ENCODE results near the gene NDUFAF2.
"Not testable (repeated sequence)": the region's sequence is repeated elsewhere in the genome, so short reads cannot be mapped to it uniquely, and the experiment has no call there.

Gene NDUFAF2

GRCh38 chr5:61050292-61050691, 105.3 kb downstream of the NDUFAF2 start:
- DNase-seq (ENCODE audit: low spot score) = no peak

GRCh38 chr5:61051267-61051666, 106.3 kb downstream of the NDUFAF2 start:
- DNase-seq (ENCODE audit: low spot score) = no peak

GRCh38 chr5:61052882-61053281, 107.9 kb downstream of the NDUFAF2 start:
- DNase-seq (ENCODE audit: low spot score) = no peak

- no peak for DNase-seq (ENCODE audit: low spot score)
Measured at GRCh38 chr5:61053937-61054336, 108.9 kb downstream of the NDUFAF2 start.

- DNase-seq (ENCODE audit: low spot score) = peak; percentile 7
Measured at GRCh38 chr5:61055434-61056006, 110.5 kb downstream of the NDUFAF2 start.

- DNase-seq (ENCODE audit: low spot score) = no peak
Measured at GRCh38 chr5:61059499-61059898, 114.5 kb downstream of the NDUFAF2 start.

GRCh38 chr5:61069150-61069549, 124.1 kb downstream of the NDUFAF2 start:
- DNase-seq (ENCODE audit: low spot score) = no peak

- no peak for DNase-seq (ENCODE audit: low spot score)
Measured at GRCh38 chr5:61071526-61071925, 126.5 kb downstream of the NDUFAF2 start.

GRCh38 chr5:61076626-61077025, 131.6 kb downstream of the NDUFAF2 start:
- DNase-seq (ENCODE audit: low spot score) = no peak

- DNase-seq (ENCODE audit: low spot score) = no peak
Measured at GRCh38 chr5:61081741-61082140, 136.7 kb downstream of the NDUFAF2 start.

- no peak for DNase-seq (ENCODE audit: low spot score)
Measured at GRCh38 chr5:61082516-61083280, 137.7 kb downstream of the NDUFAF2 start.

- no peak for DNase-seq (ENCODE audit: low spot score)
Measured at GRCh38 chr5:61084658-61085057, 139.7 kb downstream of the NDUFAF2 start.

GRCh38 chr5:61085885-61086284, 140.9 kb downstream of the NDUFAF2 start:
- DNase-seq (ENCODE audit: low spot score) = no peak

- no peak for DNase-seq (ENCODE audit: low spot score)
Measured at GRCh38 chr5:61087921-61088320, 142.9 kb downstream of the NDUFAF2 start.

- DNase-seq (ENCODE audit: low spot score) = no peak
Measured at GRCh38 chr5:61089351-61089750, 144.3 kb downstream of the NDUFAF2 start.

- not testable (repeated sequence) for DNase-seq (ENCODE audit: low spot score)
Measured at GRCh38 chr5:61093046-61093771, 148.2 kb downstream of the NDUFAF2 start.

- no peak for DNase-seq (ENCODE audit: low spot score)
Measured at GRCh38 chr5:61097465-61097864, 152.5 kb downstream of the NDUFAF2 start.

- DNase-seq (ENCODE audit: low spot score) = no peak
Measured at GRCh38 chr5:61098251-61098995, 153.4 kb downstream of the NDUFAF2 start.

GRCh38 chr5:61100437-61100836, 155.4 kb downstream of the NDUFAF2 start:
- no peak for DNase-seq (ENCODE audit: low spot score)

GRCh38 chr5:61114441-61114840, 169.4 kb downstream of the NDUFAF2 start:
- DNase-seq (ENCODE audit: low spot score) = no peak

- DNase-seq (ENCODE audit: low spot score) = no peak
Measured at GRCh38 chr5:61115968-61116367, 171.0 kb downstream of the NDUFAF2 start.

- no peak for DNase-seq (ENCODE audit: low spot score)
Measured at GRCh38 chr5:61119066-61119465, 174.1 kb downstream of the NDUFAF2 start.

Data from CD4-positive, alpha-beta T cell treated with Interleukin-6 at 100 ng/mL for 8 hours (primary cell).